ENCODE data around the gene JMY. TPM values are rescaled to one million over a fixed set of nuclear protein-coding genes. Genes with fewer than 3 reads are reported as not detected.

Gene JMY
- total RNA-seq: 1 to 10 TPM; 4.5 to 9.2 TPM
- long read RNA-seq, partial matches to known transcripts: 4 of 4 reads
- long read RNA-seq, other reads (novel, unspliced or antisense): 0 of 4 reads

GRCh38 chr5:79235634-79236361, at the start of gene JMY:
Gene JMY (plus strand): TSS chr5:79236131. CDS start chr5:79236651, 520 bp downstream.
- intact Hi-C loops (cut with DNase I, micrococcal nuclease): no loop called here
- peak; percentile 87 for ATAC-seq

GRCh38 chr5:79186455-79186854, 49.5 kb upstream of the JMY start:
- intact Hi-C loops (cut with DNase I, micrococcal nuclease): no loop called here
- DNase-seq (no peak), ATAC-seq (no peak)

More at GRCh38 chr5:79235634-79236361, at the start of gene JMY:
- peak; percentile 85 to 89 for DNase-seq

GRCh38 chr5:79189439-79190234, 46.3 kb upstream of the JMY start:
- no peak for ATAC-seq

GRCh38 chr5:79190235-79190529, 45.7 kb upstream of the JMY start:
- intact Hi-C loops (cut with DNase I, micrococcal nuclease): no loop called here
- ATAC-seq (no peak), DNase-seq (no peak)

More at GRCh38 chr5:79189439-79190234, 46.3 kb upstream of the JMY start:
- DNase-seq: no peak
- intact Hi-C loops (cut with DNase I, micrococcal nuclease): no loop called here

GRCh38 chr5:79191457-79191856, 44.5 kb upstream of the JMY start:
- intact Hi-C loops (cut with DNase I, micrococcal nuclease): no loop called here
- no peak for ATAC-seq

GRCh38 chr5:79193643-79194042, 42.3 kb upstream of the JMY start:
- DNase-seq: no peak
- intact Hi-C loops (cut with DNase I, micrococcal nuclease): no loop called here
- ATAC-seq: no peak

More at GRCh38 chr5:79191457-79191856, 44.5 kb upstream of the JMY start:
- no peak for DNase-seq

GRCh38 chr5:79200573-79201183, 35.3 kb upstream of the JMY start:
- intact Hi-C loops (cut with DNase I, micrococcal nuclease): no loop called here
- DNase-seq: no peak
- ATAC-seq: no peak

- intact Hi-C loops (cut with DNase I, micrococcal nuclease): no loop called here
- DNase-seq (no peak), ATAC-seq (no peak)
Observed at GRCh38 chr5:79201206-79201605, 34.7 kb upstream of the JMY start.

- DNase-seq (no peak), ATAC-seq (no peak)
- intact Hi-C loops (cut with DNase I, micrococcal nuclease): no loop called here
Observed at GRCh38 chr5:79202076-79202475, 33.9 kb upstream of the JMY start.

- no peak for DNase-seq
- intact Hi-C loops (cut with DNase I, micrococcal nuclease): no loop called here
- ATAC-seq: peak; percentile 38
Observed at GRCh38 chr5:79205965-79206364, 30.0 kb upstream of the JMY start.

GRCh38 chr5:79206541-79206940, 29.4 kb upstream of the JMY start:
- DNase-seq (peak in 1 of 2 donors; percentile 7), ATAC-seq (peak; percentile 72)
- intact Hi-C loops (cut with DNase I, micrococcal nuclease): no loop called here

GRCh38 chr5:79209505-79209904, 26.4 kb upstream of the JMY start:
- intact Hi-C loops (cut with DNase I, micrococcal nuclease): no loop called here
- ATAC-seq: no peak
- DNase-seq: no peak

GRCh38 chr5:79224286-79224984, 11.5 kb upstream of the JMY start:
- intact Hi-C loops (cut with DNase I, micrococcal nuclease): no loop called here
- no peak for DNase-seq
- no peak for ATAC-seq

GRCh38 chr5:79225026-79225425, 10.9 kb upstream of the JMY start:
- DNase-seq (no peak), ATAC-seq (no peak)
- intact Hi-C loops (cut with DNase I, micrococcal nuclease): no loop called here

- no peak for DNase-seq
- intact Hi-C loops (cut with DNase I, micrococcal nuclease): no loop called here
- no peak for ATAC-seq
Observed at GRCh38 chr5:79225441-79225840, 10.5 kb upstream of the JMY start.

GRCh38 chr5:79227484-79228025, 8.4 kb upstream of the JMY start:
- no peak for ATAC-seq
- no peak for DNase-seq
- intact Hi-C loops (cut with DNase I, micrococcal nuclease): no loop called here

GRCh38 chr5:79229357-79230174, 6.4 kb upstream of the JMY start:
- intact Hi-C loops (cut with DNase I, micrococcal nuclease): no loop called here
- ATAC-seq: no peak
- no peak for DNase-seq

GRCh38 chr5:79235261-79235633, 684 bp upstream of the JMY start:
- intact Hi-C loops (cut with DNase I, micrococcal nuclease): no loop called here
- DNase-seq (no peak), ATAC-seq (peak; percentile 66)
